Central memory CD4-positive, alpha-beta T cell (primary cell): ENCODE data around the gene STEAP1B.

Experiments
- DNase-seq: peaks from one replicate; pipeline ENCODE4 v3.0.0; 2022

The STEAP1B gene

DNA sequence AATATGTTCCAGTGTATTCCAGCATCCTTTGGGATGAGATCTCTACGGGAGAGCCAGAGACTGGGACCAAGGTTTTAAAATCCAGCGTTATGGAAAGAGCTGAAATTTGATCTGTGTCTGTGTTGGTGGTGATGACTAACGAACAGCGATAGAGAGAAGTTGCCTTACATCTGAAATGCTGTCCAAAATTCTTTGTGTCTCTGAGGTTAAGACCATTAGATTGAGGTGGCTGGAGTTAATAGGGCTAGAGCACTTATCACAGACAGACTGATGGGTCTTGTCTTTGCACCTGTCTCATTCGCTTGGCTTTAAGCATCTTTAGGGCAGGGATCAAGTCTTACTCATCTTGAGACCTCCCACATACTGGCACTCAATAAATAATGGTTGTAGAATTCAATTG lies 102.0 kb downstream of the STEAP1B start:
- DNase-seq = no peak

DNA sequence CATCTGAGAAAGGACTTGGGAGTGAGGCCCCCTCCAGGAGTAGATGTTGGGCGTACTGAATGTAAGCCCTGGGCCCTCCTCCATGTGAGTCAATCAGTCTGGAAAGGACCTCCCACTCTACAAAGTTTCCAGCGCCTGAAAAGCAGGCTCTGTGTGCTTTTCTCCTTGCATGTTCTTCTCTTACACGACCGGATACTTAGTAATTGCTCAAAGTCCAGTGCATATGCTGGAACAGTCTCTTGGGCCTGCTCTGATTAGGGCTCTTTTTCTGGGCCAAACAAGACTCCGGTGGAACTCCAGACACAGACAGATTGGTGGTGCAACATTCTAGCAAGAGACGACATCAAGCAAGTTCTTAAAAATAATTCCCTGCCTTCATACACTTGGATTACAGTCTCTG lies 104.8 kb downstream of the STEAP1B start:
- DNase-seq = no peak

DNA sequence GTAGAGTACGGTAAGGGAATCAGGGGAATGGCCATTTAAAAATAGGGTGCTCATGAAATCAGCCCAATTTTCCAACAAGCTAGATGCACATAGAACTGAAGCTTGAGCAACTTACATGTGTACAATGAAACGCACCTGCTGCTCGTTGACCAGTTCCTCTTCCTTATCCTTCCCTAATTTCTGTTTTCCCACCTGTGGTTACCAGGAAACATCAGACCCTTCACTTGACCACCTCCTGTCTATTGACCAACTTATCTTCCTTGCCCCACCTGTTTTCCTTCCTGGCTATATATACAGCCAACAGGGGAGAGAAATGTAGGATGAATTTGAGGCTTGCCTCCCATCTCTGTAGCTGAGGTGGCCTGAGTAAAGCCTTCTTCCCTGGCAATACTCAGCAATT lies 105.2 kb downstream of the STEAP1B start:
- no peak for DNase-seq

DNA sequence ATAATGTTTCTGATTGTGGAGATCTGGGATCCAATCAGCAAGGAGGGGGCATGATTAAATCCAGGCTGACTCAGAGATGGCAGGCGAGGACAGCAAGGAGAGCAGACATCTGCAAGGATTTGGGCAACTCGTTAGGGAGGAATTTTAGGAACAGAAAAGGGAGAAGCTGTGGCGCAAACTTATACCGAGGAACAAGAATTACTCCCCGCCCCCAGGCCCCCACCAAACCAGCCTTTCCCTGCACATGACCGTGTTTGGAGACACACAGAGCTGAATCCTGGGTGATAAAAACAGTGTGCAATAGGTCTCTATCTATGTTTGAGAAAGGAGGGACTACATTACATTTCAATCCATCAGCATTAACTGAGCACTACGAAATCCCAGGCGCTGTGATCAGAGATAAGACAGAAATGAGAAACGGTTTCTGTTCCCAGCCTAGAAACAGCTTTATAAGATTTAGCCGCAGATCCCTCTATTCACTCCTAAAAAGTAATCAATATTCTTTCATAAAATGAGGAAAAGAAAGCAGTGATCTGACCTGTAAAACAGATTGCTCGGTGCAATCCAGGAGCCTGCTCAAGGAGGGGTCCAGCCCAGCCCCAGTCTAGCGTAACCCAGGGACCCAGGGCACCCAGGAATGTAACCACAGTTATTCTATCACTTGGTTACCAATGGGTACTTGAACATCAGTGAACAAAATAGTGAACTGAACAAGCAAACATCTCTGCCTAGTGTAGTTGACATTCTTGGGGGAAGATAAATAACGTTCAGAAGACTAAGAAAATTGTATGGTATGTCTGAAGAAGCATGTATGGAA lies 105.9 kb downstream of the STEAP1B start:
- DNase-seq = no peak

DNA sequence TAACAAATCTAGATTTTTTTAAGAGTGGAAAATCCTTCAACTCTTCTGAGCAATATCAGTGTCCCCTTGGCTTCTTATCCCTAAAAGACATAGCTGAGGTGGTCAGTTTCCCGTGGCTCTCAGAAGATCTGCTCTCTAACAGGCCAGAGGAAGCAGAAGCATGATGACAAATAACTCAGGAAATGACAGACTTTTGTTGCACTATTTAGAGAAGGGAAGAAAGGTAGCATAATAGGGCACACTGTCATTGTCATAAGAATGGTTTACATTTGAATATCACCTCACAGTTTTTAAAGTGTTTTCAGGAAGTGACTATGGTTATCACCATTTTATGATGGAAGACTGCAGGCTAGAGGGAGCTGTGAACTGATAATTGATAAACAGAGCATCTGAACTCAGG lies 109.5 kb downstream of the STEAP1B start:
- no peak for DNase-seq

DNA sequence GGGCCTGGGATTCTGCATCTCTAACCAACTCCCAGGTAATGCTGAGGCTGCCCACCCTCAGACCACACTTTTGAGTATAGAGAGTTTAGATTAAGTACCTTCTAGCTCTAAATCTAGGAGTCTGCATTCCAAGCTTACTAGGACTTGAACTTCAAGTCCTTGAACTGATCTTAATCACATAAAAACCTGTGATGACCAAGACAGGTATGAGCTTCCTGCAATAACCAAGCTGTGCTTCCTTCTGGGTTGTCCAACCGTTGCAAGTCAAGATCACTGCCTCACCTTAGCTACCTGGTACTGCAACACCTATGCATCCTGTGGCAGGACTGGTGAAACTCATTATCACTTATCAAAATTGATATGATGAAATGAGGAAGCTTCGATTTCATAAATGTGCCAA lies 110.1 kb downstream of the STEAP1B start:
- no peak for DNase-seq

DNA sequence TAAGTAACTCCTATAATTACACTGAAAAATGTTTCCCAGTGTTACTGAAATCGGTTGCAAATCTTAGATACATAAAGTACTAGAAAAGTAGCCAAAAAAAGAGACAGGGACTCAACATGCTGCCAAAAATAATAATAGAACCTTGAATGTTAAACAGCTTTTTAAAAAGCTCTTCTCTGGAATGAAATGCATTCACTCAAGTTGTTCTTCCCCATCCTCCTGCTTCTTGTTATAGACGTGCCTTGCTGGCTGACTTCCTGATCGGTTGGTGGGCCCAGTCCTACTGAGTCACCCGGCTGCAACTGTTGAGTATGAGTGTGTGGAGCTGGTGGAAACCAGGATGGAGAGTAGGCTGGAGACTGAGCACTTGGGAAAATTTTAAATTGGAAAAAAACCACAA lies 112.4 kb downstream of the STEAP1B start:
- no peak for DNase-seq

DNA sequence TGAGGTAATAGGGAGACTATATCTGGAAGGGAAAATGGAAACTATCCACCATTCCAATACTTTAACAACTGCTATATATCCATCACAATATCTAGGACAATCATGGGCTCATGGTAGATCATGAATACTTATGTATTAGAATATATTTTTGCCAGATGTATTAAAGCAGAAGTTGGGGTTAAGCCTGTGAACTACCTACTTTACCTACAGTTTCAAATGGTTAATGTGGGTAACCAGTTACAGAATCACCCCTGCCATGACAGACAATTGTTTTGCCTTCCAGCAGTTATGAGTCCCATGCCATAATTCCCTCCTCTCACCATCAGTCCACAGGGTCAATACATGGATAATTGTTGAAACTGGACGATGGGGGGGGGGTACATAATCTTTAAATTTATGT lies 113.1 kb downstream of the STEAP1B start:
- no peak for DNase-seq

DNA sequence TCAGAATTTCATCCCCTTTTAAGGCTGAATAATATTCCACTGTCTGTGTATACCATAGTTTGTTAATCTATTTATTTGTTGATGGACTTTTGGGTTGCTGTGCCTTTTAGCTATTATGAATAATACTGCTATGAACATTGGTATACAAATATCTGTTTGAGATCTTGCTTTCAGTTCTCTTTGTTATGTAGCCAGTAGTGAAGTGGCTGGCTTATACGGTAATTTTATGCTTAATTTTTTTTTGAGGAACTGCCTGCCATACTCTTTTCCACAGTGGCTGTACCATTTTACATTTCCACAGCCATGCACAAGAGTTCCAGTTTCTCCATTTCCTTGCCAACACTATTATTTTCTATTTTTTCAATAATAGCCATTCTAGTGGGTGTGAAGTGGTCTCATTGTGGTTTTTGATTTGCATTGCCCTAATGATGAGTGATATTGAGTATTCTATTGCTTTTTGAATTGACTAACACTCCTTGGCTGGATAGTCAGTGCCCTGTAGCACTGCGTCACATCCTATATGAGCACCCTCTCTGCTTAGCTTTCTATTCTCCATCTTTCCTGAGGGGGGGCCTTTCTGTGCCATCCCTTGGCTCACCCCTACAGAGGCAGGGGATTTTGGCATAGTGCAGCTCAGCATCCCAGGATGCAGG lies 113.7 kb downstream of the STEAP1B start:
- no peak for DNase-seq

DNA sequence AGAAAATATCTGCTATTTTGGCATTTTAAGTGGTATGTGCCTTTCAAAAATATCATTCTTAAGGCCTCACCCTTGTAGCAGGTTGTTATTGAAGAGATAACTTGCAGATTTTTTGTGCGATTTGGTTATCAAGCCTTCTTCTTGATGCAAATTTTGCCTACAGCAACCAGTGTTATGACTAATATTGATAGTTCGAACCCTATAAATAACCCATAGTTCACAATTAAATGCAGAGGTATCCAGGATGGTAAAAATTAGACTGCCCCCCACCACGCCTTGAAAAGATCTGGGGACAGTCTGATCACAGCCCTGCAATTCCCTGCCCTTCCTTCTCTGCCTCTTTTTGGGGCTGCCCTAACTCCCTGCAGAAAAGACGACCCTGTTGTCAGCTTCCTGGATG lies 114.7 kb downstream of the STEAP1B start:
- no peak for DNase-seq

DNA sequence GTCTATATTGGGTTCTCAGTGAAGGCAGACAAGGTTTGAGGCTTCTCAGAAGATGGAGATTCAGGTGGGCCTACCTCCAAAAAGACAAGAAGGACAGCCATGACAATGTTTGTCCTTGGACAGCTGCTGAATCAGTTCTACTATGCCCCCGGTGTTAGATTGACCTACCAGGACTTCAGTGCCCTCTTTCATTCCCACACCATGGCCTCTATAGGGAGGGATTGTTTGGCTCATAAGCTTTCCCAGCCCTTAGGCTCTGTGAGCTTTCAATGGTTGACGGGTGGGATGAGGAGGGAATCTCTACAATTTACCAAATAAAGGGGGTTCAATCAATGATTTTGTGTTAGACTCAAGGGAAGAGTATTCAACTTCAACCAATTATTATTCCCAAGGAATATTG lies 119.7 kb downstream of the STEAP1B start:
- DNase-seq = no peak

DNA sequence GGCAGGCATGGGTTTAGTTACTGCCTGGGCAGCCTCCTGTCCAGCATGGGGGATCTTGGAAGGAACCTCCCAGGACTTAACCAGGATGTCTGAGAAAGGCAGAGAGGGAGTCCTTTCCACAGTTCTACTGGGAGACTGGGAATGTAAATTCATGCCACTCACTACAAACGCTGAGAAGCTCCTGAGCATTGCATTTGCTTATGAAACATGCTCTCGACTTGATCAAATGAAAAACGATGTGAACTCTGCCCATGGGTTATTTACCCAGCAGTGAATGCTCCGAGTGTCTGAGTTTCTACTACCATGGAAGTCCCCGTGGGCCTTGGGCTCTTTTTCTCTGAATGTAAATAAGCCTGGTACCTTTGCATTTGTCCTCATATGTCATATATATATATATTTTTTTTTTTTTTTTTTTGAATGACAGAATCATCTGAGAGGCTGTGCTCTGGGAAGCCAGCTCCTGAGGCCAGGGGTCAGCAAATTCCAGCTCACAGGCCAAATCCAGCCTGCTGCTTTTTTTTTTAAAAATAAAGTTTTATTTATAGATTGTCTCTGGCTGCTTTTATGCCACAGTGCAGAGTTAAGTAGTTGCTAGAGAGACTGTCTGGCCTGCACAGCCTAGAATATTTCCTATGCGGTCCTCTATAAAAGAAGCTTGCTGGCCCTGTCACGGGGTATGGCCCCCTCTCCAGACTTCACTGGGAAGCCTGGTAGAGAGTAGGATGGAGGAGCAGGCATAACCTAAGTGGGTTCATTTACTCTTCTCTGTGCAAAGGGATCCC lies 121.6 kb downstream of the STEAP1B start:
- no peak for DNase-seq

DNA sequence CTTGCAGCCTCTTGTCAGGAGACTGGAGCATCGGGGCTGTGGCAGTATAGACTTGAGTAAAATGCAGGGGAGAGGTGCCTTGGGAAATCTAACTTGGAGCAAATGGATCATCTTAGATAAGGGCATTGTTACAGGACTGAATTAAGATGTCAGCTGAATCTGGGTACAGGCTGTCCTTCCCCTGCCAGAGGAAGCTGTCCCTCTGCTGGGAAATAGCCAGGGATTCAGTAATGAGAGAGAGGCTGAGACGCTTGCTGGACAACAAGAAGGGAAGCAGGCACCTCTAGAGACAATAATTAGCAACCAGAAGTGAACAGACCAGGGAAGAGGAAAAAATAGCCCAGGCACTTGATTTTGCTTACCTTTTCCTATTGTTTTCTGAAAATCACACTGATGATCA lies 122.3 kb downstream of the STEAP1B start:
- no peak for DNase-seq

DNA sequence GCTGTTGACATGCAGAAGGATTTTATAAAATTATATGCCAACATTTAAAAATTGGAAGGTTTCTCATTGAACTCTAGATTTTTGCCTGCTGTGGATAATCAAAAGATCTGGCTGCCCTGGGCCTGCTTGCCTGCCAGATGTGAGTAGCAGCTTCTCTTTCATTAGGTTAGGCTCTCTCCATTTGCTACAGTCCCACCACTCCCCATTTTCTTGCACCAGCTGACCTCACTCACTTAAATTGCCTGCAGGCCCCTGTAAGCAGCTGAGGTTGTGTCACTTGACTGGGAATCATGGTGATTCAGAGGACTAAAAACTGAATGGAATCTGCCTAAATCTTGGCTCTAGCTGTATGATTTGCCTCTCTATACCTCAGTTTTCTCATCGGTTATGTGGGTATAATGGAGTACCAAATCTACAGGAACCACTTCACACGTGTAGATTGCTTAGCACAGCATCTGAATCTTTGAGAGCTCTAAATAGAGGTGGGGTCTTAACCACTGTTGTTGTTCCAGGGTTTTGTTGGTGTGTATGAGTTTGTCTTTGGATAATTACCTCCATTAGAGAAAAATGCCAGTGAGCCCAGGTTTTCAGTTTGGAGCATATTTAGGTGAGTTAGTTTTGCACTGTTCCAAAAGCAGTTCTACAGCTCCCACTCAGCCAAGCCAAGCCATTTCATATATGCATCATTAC lies 124.5 kb downstream of the STEAP1B start:
- no peak for DNase-seq

DNA sequence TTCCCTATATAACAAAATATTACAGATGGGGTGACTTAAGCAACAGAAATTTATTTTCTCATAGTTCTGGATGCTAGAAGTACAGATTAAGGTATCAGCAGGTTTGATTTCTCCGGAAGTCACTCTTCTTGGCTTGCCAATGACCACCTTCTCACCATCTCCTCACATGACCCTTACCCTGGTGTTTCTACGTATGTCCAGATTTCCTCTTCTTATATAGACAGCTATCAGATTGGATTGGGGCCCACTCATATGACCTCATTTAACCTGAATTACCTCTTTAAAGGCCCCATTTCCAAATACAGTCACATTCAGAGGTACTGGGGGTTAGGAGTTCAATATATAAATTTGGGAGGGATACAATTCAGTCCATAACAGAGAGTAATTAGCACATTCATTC lies 126.1 kb downstream of the STEAP1B start:
- no peak for DNase-seq

DNA sequence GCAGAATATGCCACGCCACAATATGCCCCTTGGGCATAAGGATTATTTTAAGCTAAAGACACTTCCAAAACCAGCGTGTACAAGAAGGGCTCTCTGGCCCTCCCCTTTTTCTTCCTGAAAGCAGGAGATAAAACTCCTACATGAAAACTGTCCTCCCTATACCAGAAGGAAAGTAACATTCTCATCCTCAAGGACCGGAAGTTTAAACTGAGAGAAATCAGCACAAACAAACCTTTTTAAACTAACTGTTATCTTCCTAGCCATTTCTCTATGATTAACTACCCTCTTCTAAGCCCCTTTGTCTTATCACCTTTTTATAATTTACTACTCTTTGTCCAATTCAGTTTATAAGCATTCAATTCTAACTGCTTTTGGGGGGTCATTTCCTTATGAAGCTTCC lies 126.6 kb downstream of the STEAP1B start:
- DNase-seq = no peak

DNA sequence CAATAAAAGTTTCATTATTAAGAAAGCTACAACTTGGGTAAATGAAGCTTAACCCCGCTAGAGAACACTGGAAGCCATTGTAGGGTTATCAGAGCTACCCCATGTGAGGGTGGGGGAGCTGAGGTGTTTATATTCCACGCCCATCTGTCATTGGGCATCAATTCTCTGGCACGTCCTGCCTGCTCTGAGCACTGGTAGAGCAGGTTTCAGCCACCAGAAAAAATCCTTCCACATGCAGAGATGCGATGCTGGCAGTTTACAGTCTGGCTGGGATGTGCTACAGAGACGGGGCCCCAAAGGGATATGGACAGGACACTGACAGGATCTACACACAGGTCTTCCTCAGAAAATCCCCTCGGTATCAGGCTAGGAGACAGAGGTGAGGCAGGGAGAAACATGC lies 127.1 kb downstream of the STEAP1B start:
- DNase-seq = no peak

DNA sequence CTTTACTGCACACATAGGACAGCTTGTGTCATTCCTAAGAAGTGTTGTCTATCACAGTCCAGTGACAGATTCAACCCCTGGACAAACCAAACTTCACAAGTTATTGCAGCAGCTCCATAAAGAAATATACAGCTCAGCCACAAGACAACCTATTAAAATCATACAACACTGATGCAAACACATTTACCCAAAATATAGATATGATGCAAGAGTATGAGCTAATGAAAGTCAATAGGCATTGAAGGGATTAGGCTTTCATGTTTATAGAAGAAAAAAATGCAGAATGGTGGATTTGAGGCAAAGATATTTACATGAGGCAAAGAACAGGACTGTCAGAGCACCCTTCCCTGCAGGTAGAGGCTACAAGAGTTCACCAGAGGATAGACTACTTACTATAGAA lies 128.1 kb downstream of the STEAP1B start:
- DNase-seq = no peak
